ENCODE results near the gene SPEM1.
"Not testable (repeated sequence)": the region's sequence is repeated elsewhere in the genome, so short reads cannot be mapped to it uniquely, and the experiment has no call there.

The SPEM1 gene

DNA sequence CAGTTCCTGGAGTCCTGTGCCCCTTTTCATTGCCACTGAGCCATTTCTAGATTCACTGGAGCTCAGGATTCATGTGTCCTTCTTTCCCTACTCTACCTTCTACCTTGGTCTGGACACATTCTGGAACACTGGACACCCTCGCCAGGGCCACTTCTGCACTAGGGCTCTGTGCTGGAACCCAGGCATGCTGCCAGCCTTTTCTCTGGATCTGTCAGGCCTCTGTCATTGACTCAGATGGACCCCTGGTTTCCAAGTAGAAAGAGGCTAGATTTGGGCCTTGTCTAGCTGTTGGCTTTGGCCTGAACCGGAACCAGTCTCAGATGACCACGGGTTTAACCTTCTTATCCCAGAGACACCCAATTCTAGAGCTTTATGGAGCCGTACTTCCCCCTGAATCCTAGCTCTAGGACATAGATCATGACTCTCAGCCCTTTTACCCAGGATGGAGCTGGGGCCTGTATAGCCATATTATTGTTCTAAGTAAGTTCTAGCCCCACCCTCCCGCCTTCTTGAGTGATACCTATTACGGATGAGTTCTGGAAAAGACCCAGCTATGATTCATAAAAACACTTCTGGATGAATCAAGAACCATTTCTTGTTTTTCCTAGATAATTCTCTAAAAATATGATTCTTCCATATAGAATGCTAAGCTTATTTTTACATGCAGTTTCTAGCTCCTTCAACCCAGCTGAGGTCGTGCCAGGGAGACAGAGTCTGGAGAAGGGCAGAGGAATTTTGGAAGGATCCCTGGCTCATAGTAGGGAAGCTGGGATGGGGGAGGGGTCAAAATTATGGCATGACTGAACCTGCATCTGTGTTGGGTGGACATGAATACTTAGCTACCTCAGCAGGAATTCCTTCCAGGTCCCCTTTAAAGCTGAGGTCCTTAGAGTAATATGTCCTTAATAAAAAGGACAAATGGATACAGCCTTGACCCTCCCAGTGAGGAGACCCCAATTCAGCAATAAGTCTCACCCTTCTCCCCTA, 23.7 kb downstream of the SPEM1 start:
- DNase-seq = no peak

DNA sequence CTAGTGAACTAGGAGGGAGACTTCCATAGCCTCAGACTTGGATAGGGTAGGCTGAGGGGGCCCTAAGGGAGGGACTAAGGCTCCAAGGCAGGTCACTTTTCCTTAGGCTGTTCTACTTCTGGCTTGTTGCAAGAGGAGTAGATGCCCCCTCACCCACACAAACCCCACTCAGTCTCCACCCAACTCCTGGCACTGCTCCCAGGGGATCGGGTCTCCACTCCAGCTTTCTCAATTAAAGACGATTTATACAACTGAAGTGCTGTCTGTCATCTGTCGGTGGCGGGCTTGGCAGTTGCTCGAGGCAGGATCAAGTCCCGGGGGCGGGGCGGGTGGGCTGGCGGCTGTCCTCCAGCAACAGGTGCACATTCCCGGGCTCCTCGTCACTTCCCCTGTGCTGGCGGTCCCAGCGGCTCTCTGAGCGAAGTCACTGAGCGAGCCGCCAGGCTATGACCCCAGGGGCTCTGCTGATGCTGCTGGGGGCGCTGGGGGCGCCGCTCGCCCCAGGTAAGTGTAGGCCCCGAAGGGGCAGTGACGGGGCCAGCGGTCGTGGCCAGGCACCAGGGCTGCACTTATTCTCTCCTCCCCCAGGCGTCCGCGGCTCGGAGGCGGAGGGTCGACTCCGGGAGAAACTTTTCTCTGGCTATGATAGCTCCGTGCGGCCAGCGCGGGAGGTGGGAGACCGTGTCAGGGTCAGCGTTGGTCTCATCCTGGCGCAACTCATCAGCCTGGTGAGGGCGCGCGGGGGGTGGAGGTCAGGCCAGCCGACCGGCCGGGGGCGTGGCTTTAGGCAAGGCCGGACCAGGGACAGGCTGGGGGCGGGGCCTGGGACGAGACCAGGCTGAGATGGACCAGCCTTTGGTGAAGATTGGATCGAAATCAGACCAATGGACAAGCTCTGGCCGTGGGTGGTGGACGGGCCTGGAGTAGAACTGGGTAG, 24.8 kb downstream of the SPEM1 start, which contains the start of gene CHRNB1:
Gene CHRNB1, plus strand, starts transcription at position 380 of the 937 bp plus-strand sequence. Its CDS starts 67 bp downstream, at position 447.
- no peak for DNase-seq

DNA sequence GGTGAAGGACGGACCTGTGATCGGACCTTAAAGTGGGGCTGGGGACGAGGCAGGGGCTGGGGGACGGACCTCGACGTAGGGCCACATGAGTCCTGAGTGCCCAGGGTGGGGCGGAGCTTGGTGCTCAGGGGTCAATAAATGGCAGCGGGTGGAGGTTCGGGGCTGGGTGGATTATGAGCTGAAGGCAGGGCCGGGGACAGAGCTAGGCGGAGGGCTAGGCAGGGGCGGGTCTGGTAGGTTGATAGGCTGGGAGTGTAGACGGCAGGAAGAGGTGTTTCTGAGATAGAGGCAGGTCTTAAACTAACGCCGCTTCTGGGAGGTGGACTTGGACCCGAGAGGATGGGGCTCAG, 25.5 kb downstream of the SPEM1 start:
- DNase-seq = no peak

DNA sequence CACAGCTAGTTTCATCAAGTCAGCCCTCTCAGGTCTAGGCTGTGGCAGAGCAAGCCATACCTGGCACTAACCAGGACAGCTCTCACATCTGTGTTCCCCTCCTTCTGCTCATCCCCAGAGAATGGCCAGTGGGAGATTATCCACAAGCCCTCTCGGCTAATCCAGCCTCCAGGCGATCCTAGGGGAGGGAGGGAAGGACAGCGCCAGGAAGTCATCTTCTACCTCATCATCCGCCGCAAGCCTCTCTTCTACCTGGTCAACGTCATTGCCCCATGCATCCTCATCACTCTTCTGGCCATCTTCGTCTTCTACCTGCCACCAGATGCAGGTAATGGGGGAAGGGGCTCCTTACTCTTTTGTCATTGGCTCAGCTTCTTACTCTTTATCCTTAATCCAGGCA, 28.3 kb downstream of the SPEM1 start:
- DNase-seq = no peak

DNA sequence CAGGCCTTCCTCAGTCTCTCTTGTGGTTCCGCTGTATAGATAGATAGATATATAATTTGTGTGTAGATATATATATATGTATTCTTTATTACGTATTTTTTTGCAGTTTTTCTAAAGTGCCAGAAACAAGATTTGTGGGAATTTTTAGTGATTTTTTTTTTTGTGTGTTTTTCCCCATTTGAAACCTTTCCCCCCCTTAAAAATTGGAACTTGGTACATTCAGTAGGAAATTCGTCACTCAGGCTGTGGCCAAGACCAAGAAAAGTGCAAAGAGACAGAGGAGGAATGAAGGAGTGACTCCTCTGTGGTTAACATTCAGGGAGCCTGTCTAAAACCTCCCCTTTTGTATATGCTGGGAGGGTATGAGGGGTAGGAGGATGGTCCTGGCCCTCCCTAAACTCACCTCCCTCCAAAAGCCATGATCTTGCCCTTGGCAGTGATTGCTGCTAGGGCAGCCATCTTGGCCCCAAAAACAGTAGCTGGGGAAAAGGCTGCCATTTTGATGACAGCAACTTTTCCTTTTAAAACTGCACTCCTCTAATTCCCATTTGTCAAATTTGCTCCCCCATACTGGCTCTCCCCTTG, 39.9 kb downstream of the SPEM1 start:
- no peak for DNase-seq

DNA sequence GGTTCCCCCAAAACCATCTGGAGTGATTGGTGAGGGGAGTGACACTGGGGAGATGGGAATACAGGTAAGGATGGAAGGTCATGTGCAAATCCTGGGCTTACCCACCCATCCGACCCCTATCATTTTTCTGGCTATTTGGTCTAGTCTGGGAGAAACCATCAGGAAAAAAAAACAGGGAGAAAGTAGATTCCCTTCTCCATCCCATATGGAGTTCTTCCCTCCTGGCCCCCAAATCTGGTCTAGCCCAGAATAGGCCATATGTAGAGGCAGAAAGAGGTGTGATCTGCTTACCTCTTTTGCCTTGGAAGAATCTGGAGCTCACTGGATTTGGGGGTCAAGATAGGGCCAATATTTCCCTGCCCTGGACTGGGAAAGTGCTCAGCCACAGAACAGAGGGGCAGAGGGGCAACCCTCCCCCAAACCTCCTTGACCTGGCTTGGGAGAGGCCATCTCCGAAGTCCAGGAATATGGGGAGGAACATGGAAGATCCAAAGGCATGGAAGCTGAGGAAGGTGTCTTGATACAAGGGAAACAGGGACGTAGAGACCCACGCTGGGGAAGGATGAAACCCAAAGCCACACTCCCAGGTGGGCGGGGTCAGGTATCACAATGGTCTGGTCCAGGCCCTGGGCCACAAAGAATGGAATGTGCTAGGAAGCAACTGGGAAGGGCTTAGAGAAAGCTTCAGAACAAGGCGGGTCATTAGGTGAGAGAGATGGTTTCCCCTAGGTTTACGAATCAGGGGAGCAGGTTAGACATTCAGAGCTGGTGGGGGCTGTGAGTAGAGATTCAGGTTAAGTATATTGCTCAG, 40.9 kb downstream of the SPEM1 start:
- no peak for DNase-seq

DNA sequence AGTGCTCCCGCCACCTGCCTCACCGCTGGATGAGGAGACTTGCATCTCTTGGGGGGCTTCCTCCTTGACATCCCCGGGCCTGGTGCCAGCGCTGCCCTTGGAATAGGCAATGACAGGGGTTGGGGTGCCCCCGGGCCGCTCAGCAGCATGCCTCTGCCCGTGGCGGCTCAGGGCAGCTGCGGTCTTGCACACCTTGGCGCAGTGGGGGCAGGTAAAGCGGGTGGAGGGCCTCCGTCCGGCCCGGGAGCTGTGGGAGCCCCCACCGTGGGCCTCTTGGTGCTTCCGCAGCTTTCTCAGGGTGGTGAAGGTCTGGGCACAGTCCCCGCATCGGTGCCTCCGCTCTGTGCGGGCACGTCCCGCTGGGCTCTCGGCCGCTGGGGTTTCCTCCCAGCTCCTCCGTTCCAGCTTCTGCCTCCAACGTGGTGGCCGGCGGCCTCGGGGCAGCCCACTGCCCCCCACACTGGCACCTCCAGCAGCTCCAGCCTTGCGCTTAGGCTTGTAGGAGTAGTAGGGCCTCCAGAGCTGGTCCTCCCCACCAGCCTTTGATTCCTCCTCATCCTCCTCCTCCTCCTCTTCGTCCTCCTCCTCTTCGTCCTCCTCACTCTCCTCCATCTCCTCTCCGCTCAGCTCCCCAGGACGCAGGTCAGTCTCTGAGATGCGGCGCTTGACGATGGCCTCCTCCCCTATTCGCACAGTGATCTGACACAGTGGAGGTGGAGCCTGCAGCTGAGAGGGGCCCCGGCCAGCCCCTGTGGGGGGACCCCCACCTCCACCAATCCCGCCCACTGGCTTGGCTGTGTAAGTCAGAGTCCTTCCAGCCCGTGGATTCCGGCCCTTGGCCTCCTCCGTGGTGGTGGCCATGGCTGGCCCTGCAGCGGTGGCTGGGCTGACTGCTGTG, 42.6 kb downstream of the SPEM1 start:
- no peak for DNase-seq

DNA sequence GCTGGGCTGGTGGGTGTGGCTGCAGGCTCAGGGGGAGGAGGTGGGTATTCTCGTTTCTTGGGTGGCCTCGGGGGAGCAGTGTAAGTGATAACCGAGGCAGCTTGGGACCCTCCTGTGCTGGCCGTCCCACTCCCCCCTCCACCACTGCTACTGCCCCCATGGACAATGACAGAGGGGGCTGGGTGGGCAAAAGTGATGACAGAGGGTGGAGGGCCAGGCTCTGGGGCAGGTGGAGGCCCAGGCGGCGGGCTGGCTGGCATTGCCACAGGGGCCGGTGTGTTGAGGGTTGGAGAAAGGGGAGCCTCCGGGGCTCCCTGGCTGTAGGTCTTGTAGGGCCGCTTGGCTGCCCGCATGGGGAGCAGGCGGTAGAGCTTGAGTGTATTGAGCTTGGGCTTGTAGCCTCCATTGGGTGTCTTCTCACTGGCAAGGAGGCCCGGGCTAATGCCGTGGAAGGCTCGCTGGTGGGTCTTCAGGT, 43.3 kb downstream of the SPEM1 start:
- no peak for DNase-seq

DNA sequence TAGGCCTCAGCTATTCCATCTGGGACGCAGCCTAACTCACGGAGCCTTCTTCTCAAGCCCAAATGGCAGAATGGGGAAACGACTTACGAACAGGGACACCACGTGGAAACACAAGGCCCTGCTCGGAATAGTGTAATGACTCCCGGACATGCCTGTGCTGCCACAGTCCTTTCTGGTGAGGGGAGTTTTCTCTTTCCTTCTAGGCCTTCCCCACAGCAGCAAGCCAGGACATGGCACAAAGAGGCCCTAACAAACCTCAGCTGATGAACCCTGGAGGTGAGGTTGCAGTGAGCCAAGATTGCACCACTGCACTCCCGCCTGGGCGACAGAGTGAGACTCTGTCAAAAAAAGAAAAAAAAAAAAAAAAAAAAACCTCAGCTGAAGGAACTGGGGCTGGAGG, 44.0 kb downstream of the SPEM1 start:
- no peak for DNase-seq

DNA sequence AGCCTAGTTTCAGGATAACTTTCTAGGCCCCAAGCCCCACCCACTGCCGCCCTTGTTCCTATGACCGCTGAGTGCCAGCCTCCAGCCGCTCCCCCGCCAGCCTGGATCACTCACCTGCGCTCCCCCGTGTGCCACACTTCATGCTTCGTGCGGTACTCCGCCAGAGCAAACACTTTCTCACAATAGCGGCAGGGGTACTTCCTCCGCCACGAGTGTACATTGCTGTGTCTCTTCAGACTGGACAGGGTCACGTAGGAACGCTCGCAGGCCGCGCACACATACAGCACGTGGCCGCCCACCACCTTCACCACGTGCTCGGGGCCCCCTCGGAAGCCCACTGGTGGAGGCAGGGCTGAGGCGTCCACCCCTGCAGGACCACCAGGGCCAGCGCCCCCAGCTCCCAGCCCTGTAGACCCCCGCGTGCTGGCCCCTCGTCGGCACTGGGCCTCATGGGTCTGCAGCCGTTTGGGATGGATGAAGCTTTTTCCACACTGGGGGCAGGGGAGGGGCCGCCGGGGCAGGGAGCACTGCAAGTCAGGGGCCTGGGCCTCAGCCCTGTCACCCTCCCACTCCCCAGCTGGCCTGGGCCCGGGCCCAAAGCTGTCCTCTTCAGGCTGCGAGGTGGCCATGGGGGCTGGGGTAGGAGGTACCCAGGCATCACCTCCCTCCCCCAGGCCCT, 45.6 kb downstream of the SPEM1 start:
- no peak for DNase-seq

DNA sequence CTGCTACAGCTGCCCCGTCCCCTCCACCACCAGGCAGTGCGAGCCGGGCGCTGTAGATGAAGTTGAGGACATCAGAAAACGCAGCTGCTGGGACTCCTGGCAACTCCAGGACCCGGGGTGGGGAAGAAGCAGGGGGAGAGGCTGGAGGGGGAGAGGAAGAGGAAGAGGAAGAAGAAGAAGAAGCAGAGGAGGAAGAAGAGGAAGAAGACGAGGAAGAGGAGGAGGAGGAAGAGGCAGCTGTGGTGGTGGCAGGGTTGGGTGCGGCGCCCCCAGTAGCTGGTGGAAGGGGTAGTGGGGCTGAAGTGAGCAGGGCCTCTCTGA, 46.2 kb downstream of the SPEM1 start:
- no peak for DNase-seq

DNA sequence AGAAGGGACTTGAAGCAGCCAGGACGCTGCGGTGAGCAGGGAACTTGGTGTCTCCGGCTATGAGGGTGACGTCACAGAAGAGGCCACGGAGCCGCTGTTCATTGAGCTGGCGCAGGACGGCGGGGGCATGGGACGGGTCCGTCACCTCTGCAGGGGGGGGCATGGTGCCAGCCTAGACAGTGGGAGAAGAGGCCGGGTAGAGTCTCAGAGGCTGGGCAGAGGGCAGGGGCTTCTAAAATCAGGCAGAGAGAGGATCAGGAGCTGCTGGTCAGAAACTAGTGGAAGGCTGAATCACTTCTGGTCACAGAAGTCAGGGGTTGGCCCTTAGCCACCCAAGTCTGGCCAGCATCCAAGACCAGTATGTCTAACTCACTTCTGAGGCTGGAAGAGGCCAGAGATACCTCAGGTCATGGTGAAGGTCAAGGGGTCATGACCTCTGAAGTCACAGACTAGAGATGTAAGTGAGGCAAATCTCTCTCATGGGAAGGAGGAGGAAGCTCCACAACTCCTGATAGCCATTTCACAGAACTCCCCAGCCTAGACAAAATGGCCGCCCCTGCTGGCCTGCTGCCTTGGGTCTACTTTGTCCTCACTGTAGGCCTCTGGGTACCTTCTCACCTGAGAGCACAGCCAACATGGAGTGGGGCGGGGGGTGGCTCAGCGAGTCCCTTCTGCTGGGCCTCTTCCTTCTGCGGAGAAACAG, 46.7 kb downstream of the SPEM1 start:
- no peak for DNase-seq

DNA sequence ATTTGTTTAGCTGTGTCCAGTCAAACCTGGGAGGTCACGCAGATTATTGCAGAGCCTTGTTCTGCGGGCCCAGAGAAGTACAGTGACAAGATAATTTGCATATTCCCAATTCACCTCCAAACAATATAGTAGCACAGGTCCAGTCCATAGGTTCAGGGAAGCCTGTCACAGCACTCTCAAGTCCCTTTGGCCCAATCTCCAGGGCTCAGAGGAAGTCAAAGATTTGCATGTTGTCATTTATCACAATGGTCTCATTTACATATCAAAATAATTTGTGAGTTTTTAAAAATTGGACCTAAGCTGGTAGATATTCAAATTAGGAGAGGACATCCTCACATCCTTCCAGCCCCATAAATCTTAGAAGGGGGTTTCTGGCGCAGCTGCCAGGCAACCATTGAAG, 47.4 kb downstream of the SPEM1 start:
- DNase-seq = no peak

DNA sequence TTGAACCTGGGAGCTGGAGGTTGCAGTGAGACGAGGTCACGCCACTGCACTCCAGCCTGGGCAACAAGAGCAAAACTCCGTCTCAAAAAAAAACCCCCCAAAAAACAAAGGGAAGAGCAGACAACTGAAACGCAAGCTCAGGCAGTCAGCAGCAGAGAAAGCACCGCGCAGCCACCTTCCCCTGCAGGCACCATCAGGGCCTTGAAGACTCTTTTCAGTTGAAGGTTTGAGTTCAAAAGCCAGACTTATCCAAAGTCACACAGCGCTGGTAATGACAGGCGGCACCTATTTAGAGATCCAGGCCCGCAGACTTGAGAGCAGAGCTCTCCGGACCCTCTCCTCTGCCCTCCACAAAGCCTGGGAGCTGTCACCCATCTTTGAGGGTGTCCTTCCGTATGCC, 48.2 kb downstream of the SPEM1 start:
- DNase-seq = no peak

DNA sequence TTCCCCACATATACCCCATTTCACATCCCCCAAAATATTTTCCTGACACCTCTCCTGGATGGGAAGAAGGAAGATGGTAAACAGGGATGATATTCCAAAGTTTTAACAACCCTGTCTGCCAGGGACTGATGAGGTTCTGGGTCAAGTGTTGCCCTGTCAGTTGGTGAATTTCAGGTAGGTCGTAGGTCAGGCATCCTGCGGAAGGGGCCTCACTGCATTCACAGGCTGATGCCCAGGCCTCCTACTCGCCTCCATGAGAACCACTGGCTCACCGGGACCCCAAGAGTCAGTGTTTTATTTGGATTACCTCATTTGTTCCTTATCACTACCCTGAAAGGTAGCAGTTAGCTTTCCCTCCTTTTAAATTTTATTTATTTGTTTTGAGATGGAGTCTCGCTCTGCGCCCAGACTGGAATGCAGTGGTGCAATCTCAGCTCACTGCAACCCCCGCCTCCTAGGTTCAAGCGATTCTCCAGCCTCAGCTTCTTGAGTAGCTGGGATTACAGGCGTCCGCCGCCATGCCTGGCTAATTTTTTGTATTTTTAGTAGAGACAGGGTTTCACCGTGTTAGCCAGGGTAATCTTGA, 48.8 kb downstream of the SPEM1 start:
- DNase-seq = no peak

DNA sequence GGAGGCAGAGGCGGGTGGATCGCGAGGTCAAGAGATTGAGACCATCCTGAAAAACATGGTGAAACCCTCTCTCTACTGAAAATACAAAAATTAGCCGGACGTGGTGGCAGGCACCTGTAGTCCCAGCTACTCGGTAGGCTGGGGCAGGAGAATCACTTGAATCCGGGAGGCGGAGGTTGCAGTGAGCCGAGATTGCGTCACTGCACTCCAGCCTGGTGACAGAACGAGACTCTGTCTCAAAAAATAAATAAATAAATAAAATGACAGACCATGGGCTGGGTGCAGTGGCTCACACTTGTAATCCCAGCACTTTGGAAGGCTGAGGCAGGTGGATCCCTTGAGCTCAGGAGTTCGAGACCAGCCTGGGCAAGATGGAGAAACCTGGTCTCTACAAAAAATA, 49.7 kb downstream of the SPEM1 start:
- not testable (repeated sequence) for DNase-seq

DNA sequence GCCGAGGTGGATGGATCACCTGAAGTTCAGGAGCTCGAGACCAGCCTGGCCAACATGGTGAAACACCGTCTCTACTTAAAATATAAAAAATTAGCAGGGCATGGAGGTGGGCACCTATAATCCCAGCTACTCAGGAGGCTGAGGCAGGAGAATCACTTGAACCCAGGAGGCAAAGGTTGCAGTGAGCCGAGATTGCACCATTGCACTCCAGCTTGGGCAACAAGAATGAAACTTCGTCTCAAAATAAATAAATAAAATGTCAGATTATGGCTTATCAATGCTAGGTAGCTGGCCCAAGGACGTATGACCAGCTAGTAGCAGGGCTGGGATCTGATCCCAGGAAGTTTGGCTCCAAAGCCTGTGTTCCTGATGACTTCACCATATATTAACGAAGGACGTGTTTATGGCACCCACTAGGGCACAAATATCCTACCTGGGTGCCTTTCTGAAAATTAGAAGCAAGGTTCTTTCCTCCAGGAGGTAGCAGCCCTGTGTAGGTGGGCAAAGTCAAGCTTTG, 50.4 kb downstream of the SPEM1 start:
- DNase-seq = not testable (repeated sequence)

Data from NCI-H1694 (cell line).